ENCODE measurements around the gene NOTCH1.
A peak's percentile ranks its signal among the peaks of the same experiment; 100 is the strongest.

The NOTCH1 gene

DNA sequence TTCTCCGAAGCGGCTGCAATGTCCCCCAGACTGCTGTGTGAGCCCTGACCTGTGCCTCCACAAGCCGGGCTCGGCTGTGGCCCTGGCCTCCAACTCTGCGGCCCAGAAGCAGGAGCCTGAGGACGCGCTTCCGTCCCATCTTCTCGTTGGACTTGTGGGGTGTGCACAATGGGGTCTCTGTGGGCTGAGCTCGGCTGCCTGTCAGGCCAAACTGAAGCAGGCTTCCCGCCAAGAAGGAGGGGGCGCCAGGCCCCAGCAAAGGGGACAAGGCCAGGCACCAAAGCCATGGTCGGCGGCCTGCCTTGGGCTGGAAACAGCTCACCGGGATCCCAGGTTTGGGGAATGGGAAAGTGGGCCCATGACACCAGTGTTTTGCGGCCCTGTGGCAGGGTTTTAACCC is 4.1 kb downstream of the NOTCH1 start:
- no peak overlapping the region for H3K27ac ChIP-seq
- TF ChIP-seq EZH2 (IDR thresholded peaks at IDR 0.05) = no peak
- TF ChIP-seq FOXP2 (optimal IDR thresholded peaks at IDR 0.05; ENCODE audit: control extremely low read depth, extremely low read length, insufficient read depth) = no peak
- no peak for TF ChIP-seq POLR2AphosphoS5 (IDR thresholded peaks at IDR 0.05; ENCODE audit: borderline replicate concordance, low read depth, low read length)
- no peaks in the 10 kb centered on the region for H3K9me3 ChIP-seq (ENCODE audit: low read depth, low read length)
- H3K9ac ChIP-seq (ENCODE audit: insufficient read length) = no peak overlapping the region
- no peaks in the 10 kb centered on the region; the same call in 1 of the 2 replicates for H3K36me3 ChIP-seq (ENCODE audit: insufficient read depth, low read length)
- no peak for DNase-seq (ENCODE audit: low read depth, low spot score)
- no peak overlapping the region for H3K4me3 ChIP-seq

DNA sequence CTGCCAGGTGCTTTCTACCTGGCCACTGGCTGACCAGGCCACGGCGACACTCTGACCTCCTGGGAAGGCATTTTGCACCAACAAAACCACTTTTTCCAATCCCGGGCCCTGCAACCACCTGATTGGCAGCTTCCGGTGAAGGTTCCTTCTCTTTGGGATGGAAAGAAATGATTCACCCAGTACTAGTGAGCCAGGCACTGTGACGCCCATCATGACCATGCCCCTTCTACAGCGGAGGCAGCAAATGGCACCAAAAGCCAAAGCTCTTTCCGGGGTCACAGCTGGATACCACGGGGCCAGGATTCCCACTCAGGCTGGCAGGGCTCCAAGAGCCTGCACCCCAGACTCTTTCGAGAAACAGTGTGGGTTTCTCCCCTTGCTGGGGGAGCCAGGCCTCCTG is 4.7 kb downstream of the NOTCH1 start:
- no peaks in the 10 kb centered on the region for H3K9me3 ChIP-seq (ENCODE audit: low read depth, low read length)
- TF ChIP-seq EZH2 (IDR thresholded peaks at IDR 0.05) (no peak), POLR2AphosphoS5 (IDR thresholded peaks at IDR 0.05; ENCODE audit: borderline replicate concordance, low read depth, low read length) (no peak), FOXP2 (optimal IDR thresholded peaks at IDR 0.05; ENCODE audit: control extremely low read depth, extremely low read length, insufficient read depth) (no peak)
- H3K9ac ChIP-seq (ENCODE audit: insufficient read length) = no peak overlapping the region
- no peak overlapping the region for H3K27ac ChIP-seq
- no peak overlapping the region for H3K4me3 ChIP-seq
- H3K36me3 ChIP-seq (ENCODE audit: insufficient read depth, low read length) = no peaks in the 10 kb centered on the region; the same call in 1 of the 2 replicates
- DNase-seq (ENCODE audit: low read depth, low spot score) = no peak

DNA sequence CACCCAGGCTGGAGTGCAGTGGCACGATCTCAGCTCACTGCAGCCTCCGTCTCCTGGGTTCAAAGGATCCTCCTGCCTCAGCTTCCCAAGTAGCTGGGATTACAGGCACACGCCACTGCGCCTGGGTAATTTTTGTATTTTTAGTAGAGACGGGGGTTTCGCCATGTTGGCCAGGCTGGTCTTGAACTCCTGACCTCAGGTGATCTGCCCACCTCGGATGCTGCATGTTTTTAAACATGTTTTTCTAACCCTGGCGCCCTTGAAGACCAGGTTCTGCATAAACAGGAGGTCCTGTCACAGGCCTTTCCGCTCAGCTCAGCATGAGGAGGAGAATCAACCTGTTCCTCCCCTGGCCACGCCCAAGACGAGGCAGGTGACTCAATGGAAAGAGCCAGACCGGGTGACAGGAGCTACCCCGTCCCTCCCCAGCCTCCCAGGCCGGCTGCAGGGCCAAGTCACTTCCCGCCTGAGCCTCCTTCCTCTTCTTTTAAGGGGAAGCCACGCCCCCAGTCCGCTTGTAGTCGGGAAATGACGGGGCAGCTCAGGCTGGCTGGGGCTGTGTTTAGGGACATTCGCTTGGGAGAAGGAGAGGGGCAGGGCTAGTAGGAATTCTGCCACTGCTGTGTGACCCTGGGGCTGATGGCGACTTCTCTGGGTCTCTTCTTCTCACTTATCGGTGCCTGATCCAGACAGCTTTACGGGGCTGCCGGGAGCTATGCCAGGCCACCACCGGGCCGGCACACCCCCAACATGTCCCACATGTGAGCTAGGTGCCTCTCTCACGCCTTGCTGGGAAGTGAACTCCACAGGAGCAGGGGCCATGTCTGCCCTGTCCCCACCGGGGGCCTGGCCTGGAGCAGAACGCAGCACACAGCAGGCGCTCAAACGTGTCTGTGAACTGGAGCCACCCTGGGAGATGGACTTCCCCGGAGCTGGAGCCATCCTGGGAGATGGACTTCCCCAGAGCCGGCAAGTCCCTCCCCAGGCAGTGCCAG is 6.1 kb downstream of the NOTCH1 start:
- H3K27ac ChIP-seq = no peak overlapping the region
- TF ChIP-seq EZH2 (IDR thresholded peaks at IDR 0.05) = no peak
- TF ChIP-seq POLR2AphosphoS5 (IDR thresholded peaks at IDR 0.05; ENCODE audit: borderline replicate concordance, low read depth, low read length) = no peak
- no peak for TF ChIP-seq FOXP2 (optimal IDR thresholded peaks at IDR 0.05; ENCODE audit: control extremely low read depth, extremely low read length, insufficient read depth)
- H3K9me3 ChIP-seq (ENCODE audit: low read depth, low read length) = no peaks in the 10 kb centered on the region
- H3K4me3 ChIP-seq = no peak overlapping the region
- H3K9ac ChIP-seq (ENCODE audit: insufficient read length) = no peak overlapping the region
- H3K36me3 ChIP-seq (ENCODE audit: insufficient read depth, low read length) = no peaks in the 10 kb centered on the region; the same call in 1 of the 2 replicates
- DNase-seq (ENCODE audit: low read depth, low spot score) = no peak

DNA sequence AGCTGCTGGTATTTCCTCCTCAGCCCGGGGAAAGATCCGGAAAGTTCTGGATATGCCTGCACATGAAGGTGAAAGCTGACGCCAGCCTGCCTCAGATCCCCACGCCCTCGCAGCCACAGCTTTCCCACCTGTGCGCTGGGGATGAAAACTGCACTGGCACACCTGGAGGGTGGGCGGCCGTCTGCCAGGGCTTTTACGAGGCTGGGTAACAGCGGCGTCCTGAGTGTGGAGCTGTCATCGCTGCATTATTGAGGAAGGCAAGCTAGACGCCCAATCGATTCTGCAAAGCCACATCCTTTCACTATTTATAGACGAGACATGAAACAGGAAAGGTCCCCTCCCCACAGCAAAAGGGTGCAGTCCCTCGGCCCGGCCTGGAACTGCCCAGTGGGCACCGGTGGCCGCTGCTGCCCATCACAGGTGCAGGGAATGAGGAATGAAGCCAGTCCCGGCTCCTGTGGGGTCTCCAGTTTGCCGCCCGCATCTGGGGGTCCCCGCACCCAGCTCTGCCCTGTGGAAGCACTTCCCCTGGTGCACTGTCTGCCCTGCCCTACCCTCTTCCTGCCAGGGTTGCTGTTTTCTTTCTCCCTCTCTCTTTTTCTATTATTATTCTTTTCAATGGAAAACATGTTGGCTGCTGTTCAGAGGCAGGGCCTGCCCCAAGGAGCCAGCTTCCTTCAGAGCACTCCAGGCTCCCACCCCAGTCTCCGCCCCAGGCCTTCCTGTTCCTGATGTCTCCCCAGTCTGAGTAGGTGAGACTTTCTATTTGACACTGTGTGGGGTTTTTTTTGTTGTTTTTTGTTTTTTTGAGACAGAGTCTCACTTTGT is 7.0 kb downstream of the NOTCH1 start:
- H3K9me3 ChIP-seq (ENCODE audit: low read depth, low read length) = no peaks in the 10 kb centered on the region
- 0 out of 2 replicates have a peak overlapping the region, but pooled peaks have one; percentile 36 for H3K27ac ChIP-seq
- H3K9ac ChIP-seq (ENCODE audit: insufficient read length) = no peak overlapping the region
- H3K36me3 ChIP-seq (ENCODE audit: insufficient read depth, low read length) = no peaks in the 10 kb centered on the region; the same call in 1 of the 2 replicates
- no peak overlapping the region for H3K4me3 ChIP-seq
- TF ChIP-seq POLR2AphosphoS5 (IDR thresholded peaks at IDR 0.05; ENCODE audit: borderline replicate concordance, low read depth, low read length) = no peak
- TF ChIP-seq FOXP2 (optimal IDR thresholded peaks at IDR 0.05; ENCODE audit: control extremely low read depth, extremely low read length, insufficient read depth) = no peak
- no peak for TF ChIP-seq EZH2 (IDR thresholded peaks at IDR 0.05)
- DNase-seq (ENCODE audit: low read depth, low spot score) = no peak

DNA sequence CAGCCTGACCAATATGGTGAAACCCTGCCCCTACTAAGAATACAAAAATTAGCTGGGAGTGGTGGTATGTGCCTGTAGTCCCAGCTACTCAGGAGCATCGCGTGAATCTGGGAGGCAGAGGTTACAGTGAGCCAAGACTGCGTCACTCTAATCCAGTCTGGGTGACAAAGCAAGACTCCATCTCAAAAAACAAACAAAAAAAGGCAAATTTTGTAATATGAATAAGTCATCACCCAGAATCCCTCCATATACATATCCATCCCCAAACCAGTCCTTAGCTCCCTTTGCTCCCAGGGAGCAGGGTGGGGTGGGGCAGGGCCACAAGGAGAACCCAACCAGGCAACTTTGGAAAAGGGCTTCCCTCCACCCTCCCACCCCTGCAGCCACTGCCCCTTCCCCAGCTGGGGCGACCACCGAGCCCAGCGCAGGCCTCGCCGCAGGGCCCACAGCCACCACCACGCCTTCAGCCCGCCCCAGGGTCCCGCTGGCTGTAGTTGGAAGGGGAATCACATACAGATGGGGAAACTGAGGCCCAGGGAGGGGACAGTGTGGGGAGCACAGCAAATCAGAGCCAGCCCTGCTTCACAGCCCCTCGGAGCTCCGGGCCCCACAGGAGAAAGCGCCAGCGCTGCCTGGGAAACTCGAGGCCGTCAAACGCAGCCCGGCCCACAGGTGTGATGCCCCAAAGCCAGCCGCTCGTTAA is 7.8 kb downstream of the NOTCH1 start:
- Histone ChIP-seq H3K9ac (ENCODE audit: insufficient read length) (no peak overlapping the region), H3K9me3 (ENCODE audit: low read depth, low read length) (no peaks in the 10 kb centered on the region), H3K27ac (no peak overlapping the region), H3K36me3 (ENCODE audit: insufficient read depth, low read length) (no peaks in the 10 kb centered on the region; the same call in 1 of the 2 replicates), H3K4me3 (no peak overlapping the region)
- DNase-seq (ENCODE audit: low read depth, low spot score) = no peak
- TF ChIP-seq FOXP2 (optimal IDR thresholded peaks at IDR 0.05; ENCODE audit: control extremely low read depth, extremely low read length, insufficient read depth) (no peak), EZH2 (IDR thresholded peaks at IDR 0.05) (no peak), POLR2AphosphoS5 (IDR thresholded peaks at IDR 0.05; ENCODE audit: borderline replicate concordance, low read depth, low read length) (no peak)

DNA sequence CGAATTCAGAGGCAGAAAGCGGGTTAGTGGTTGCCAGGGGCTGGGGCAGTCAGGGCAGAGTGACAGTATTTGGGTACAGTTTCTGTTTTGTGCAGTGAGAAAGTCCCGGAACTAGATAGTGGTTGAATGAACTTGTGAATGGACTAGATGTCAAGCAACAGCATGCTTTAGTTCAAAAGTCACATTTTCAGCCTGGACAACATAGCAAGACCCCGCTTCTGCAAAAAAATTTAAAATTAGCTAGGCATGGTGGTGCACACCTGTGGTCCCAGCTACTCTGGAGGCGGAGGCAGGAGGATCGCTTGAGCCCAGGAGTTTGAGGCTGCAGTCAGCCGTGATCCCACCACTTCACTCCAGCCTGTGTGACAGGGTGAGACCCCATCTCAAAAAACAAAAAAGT is 8.4 kb downstream of the NOTCH1 start:
- no peaks in the 10 kb centered on the region; the same call in 1 of the 2 replicates for H3K36me3 ChIP-seq (ENCODE audit: insufficient read depth, low read length)
- no peak overlapping the region for H3K4me3 ChIP-seq
- TF ChIP-seq POLR2AphosphoS5 (IDR thresholded peaks at IDR 0.05; ENCODE audit: borderline replicate concordance, low read depth, low read length) = no peak
- no peak for TF ChIP-seq FOXP2 (optimal IDR thresholded peaks at IDR 0.05; ENCODE audit: control extremely low read depth, extremely low read length, insufficient read depth)
- no peak for TF ChIP-seq EZH2 (IDR thresholded peaks at IDR 0.05)
- H3K9ac ChIP-seq (ENCODE audit: insufficient read length) = no peak overlapping the region
- no peak for DNase-seq (ENCODE audit: low read depth, low spot score)
- no peaks in the 10 kb centered on the region for H3K9me3 ChIP-seq (ENCODE audit: low read depth, low read length)
- no peak overlapping the region for H3K27ac ChIP-seq

DNA sequence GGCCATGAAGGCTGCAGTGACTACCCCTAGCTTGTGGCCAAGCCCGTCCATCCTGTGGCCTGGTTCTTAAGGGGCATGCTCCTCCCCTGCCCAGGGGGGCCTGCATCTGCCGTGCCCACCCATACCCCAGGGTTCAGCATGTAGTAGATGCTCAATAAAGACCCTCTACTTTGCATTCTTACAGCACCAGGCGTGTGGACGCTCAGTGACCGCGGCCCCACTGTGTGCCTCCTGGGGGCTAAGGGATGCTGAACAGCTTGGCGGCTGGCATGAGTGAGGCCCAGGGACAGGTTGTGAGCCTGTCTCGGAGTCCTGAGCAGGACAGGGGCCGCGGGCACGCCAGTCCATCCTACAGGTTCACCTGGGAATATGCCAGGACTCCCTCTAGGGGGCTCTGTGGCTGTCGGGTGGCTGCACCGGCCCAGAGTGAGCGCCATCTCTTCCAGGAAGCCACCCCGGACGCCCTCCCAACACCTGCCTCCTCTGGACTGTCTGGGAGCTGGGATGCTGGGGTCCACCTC is 9.1 kb downstream of the NOTCH1 start:
- no peak for TF ChIP-seq FOXP2 (optimal IDR thresholded peaks at IDR 0.05; ENCODE audit: control extremely low read depth, extremely low read length, insufficient read depth)
- Histone ChIP-seq H3K9me3 (ENCODE audit: low read depth, low read length) (no peaks in the 10 kb centered on the region), H3K36me3 (ENCODE audit: insufficient read depth, low read length) (no peaks in the 10 kb centered on the region; the same call in 1 of the 2 replicates), H3K9ac (ENCODE audit: insufficient read length) (no peak overlapping the region), H3K27ac (no peak overlapping the region), H3K4me3 (no peak overlapping the region)
- no peak for DNase-seq (ENCODE audit: low read depth, low spot score)

All from SK-N-MC (cell line).